ENCODE measurements around the gene DGKD.
"Not testable (repeated sequence)": the region's sequence is repeated elsewhere in the genome, so short reads cannot be mapped to it uniquely, and the experiment has no call there.

The DGKD gene

GRCh38 chr2:233326500-233326899 lies 27.8 kb upstream of the DGKD start:
- H3K4me3 ChIP-seq (ENCODE audit: low read depth, low read length): no peak overlapping the region
- TF ChIP-seq CTCF (IDR thresholded peaks at IDR 0.05; ENCODE audit: borderline replicate concordance, insufficient read depth, low read depth, low read length): no peak

GRCh38 chr2:233328922-233329321 lies 25.4 kb upstream of the DGKD start:
- H3K4me3 ChIP-seq (ENCODE audit: low read depth, low read length): no peak overlapping the region
- no peak for TF ChIP-seq CTCF (IDR thresholded peaks at IDR 0.05; ENCODE audit: borderline replicate concordance, insufficient read depth, low read depth, low read length)

GRCh38 chr2:233329489-233330135 lies 24.7 kb upstream of the DGKD start:
- TF ChIP-seq CTCF (IDR thresholded peaks at IDR 0.05; ENCODE audit: borderline replicate concordance, insufficient read depth, low read depth, low read length): no peak
- no peak overlapping the region for H3K4me3 ChIP-seq (ENCODE audit: low read depth, low read length)

- no peak overlapping the region for H3K4me3 ChIP-seq (ENCODE audit: low read depth, low read length)
- TF ChIP-seq CTCF (IDR thresholded peaks at IDR 0.05; ENCODE audit: borderline replicate concordance, insufficient read depth, low read depth, low read length): no peak
These were observed 22.8 kb upstream of the DGKD start for GRCh38 chr2:233331536-233331935.

- no peak overlapping the region for H3K4me3 ChIP-seq (ENCODE audit: low read depth, low read length)
- TF ChIP-seq CTCF (IDR thresholded peaks at IDR 0.05; ENCODE audit: borderline replicate concordance, insufficient read depth, low read depth, low read length): no peak
These were observed 22.2 kb upstream of the DGKD start for GRCh38 chr2:233332125-233332524.

GRCh38 chr2:233334915-233335314 lies 19.4 kb upstream of the DGKD start:
- TF ChIP-seq CTCF (IDR thresholded peaks at IDR 0.05; ENCODE audit: borderline replicate concordance, insufficient read depth, low read depth, low read length): no peak
- no peak overlapping the region for H3K4me3 ChIP-seq (ENCODE audit: low read depth, low read length)

- H3K4me3 ChIP-seq (ENCODE audit: low read depth, low read length): not testable (repeated sequence)
These were observed 18.2 kb upstream of the DGKD start for GRCh38 chr2:233336091-233336490.

- no peak for TF ChIP-seq CTCF (IDR thresholded peaks at IDR 0.05; ENCODE audit: borderline replicate concordance, insufficient read depth, low read depth, low read length)
- no peak overlapping the region for H3K4me3 ChIP-seq (ENCODE audit: low read depth, low read length)
These were observed 17.8 kb upstream of the DGKD start for GRCh38 chr2:233336541-233336940.
